WI38 (cell line): ENCODE measurements around the gene DCAF15.

ENCODE experiments used
- H3K4me3 ChIP-seq: 2 replicates; pipeline ENCODE4 v1.5.1; 2011; ENCODE audit warnings: low read depth, mild to moderate bottlenecking, control low read depth, low read length
- CTCF ChIP-seq: IDR thresholded peaks from 2 replicates; pipeline ENCODE4 v1.5.1; 2012; ENCODE audit warnings: low read depth, mild to moderate bottlenecking, control low read depth, low read length

The DCAF15 gene

DNA sequence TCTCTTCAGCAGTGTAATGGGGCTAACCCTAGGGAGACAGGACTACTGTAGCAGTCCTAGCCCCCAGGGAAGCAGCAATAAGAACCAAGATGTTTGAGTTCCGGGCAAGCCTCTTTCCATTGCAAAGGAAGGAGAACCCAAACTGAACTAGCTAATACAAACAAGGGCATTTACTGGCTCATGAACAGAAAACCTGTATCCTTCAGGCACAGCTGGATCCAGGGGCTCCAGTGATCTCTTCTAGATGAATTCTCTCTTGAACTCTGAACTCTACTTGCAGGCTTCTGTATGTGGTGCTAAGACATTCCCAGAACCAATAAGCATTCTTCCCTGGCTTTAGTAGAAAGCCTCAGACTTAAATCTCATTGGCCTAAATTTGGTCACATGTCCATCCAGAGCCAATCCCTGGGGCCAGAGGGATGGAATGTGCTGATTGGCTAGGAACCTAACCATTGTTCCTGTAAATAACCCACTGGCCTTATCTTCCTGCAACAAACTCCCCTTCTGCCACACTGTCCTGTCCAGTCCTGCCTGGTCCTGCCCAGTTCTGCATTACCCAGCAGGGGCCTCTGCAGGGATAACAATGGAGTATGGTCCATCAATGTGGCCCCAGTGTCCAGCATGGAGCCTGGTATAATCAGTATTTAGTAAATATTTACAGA is 10.2 kb upstream of the DCAF15 start:
- no peak for TF ChIP-seq CTCF
- H3K4me3 ChIP-seq: no peak overlapping the region

- no peak for TF ChIP-seq CTCF
- H3K4me3 ChIP-seq: no peak overlapping the region
These were observed 5.9 kb upstream of the DCAF15 start for GRCh38 chr19:13946414-13946813.

DNA sequence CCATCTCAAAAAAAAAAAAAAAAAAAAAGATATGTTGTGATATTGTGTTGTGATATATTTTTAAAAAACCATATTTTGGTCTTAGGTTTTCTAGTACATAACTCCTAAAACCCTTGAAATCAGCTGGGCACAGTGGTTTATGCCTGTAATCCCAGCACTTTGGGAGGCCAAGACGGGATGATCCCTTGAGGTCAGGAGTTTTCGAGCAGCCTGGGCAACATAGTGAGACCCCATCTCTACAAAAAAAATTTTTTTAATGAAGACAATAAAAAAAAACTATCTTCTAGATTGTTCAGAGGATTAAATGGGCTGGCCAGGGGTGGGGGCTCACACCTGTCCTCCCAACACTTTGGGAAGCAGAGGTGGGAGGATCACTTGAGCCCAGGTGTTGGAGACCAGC is 1.3 kb upstream of the DCAF15 start:
- H3K4me3 ChIP-seq: no peak overlapping the region
- no peak for TF ChIP-seq CTCF

- peak overlapping the region; percentile 60 for H3K4me3 ChIP-seq
- TF ChIP-seq CTCF: no peak
These were observed 533 bp upstream of the DCAF15 start for GRCh38 chr19:13951799-13952153.

GRCh38 chr19:13952931-13953531 is 722 bp downstream of the DCAF15 start:
- peak overlapping the region; percentile 65 for H3K4me3 ChIP-seq
- TF ChIP-seq CTCF: no peak

DNA sequence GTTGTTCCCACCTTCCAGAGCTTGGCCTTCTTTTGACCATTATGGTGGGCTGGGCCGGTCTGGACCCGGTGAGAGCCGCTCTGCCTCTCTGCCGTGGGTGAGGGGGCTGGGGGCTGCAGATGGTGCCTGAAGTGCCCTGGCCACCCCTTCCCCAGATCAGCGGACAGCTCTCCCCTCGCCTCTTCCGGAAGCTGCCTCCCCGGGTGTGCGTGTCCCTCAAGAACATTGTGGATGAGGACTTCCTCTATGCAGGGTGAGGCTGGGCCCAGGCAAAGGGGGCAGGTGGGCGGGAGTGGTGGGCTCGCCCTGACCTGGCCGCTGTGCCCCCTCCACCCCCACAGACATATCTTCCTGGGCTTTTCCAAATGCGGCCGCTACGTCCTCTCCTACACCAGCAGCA is 1.9 kb downstream of the DCAF15 start:
- no peak overlapping the region for H3K4me3 ChIP-seq
- no peak for TF ChIP-seq CTCF

DNA sequence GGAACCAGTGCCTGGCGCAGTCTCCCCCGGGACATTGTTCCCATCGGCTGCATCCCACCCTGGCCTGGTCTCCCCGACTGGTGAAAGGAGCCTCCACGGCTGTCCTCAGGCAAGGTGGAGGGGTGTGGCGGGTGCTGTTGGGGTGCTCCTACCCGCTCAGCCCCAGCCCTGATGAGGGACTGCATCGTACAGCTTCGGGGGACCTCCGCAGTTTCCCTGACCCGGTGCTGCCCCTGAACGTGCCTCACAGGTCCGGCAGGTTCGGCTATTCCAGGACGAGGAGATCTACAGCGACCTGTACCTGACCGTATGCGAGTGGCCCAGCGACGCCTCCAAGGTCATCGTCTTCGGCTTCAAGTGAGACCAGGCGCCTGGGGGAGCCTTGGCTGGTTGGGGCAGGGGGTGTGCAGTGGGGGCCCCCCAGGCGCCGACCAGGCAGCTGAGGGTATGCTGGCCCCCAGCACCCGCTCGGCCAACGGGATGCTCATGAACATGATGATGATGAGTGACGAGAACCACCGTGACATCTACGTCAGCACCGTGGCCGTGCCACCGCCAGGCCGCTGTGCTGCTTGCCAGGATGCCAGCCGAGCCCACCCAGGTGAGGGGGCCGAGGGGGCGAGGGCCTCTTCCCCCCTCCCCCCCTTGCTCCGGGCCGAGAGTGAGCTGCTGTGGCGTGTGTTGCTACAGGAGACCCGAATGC is 3.5 kb downstream of the DCAF15 start:
- TF ChIP-seq CTCF: no peak

More for the DNA sequence above, 3.5 kb downstream of the DCAF15 start:
- H3K4me3 ChIP-seq: no peak overlapping the region
